ENCODE measurements around the gene EXOG.
"Not testable (repeated sequence)": the region's sequence is repeated elsewhere in the genome, so short reads cannot be mapped to it uniquely, and the experiment has no call there.

Gene EXOG

DNA sequence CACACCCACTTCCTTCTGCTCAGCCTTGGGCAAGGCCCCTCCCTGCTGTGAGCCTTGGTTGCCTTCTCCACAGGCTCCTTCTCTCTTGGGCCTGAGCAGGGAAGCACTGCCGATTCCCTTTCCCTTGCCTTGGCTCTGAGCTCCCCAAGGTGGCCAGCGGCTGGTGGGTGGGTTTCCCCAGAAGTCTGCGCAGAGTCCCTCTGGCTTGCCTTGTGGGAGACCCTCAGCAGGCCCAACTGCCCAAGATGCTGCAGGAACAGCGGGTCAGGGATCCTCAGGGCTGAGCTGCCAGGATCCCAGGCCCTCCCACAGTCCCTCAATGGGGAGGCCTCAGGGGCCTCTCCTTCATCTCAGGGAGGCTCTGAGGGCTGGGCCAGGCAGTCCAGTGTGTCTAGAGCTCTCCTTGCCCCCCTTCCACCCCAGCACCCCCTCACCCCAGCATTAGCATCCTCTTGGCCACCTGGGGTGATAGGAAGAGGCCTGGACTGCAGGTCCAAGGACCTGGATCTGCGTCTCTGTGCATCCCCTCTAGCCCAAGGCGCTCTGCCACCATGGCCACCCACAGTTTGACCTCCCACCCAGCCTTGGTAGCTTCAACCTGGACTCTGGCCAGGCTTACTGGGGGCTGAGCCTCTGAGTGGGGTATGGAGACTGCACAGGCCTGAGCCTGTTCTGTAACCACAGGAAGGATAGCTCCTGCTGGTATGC is 68.6 kb downstream of the EXOG start:
- DNase-seq (ENCODE audit: low read depth): no peak

DNA sequence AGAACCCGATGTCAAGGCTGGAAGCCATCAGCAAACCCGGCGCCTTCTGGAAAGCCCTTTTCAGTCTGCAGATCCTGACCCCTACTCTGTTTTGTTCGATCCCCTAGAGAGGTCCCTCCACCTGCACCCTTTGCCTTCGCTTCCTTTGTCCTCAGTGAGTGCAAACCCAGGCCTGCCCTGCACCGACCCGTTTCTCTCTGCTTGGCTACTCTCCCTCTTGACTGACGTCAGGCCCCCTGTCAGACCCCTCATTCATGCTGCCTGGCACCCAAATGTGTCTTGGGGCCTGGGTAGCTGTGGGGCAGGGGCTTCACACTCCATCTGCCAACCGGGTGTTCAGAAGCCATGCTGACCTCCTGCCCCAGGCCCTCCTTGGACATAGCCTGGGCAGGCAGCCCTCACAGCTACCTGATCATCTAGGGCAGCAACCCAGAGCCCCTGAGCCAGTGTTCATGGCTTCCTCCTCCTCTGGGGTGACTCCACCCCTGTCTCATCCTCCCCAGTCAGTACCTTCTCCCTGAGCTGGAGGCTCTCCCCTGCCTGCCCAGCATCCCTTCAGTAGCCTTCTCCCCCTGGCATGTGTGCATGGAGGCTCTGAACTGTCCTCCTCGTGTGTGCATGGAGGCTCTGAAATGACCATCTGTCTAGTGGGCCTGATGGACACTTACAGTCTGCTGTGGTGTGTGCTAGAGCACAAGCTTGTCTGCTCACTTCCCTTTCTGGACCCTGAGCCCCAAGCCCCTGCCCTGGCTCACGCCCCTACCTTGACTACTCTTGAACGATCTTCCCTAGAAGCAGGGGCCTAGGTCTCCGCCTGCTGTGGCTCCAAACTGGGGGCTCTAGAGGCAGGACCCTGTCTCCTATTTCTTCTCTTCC is 69.4 kb downstream of the EXOG start:
- no peak for DNase-seq (ENCODE audit: low read depth)

GRCh38 chr3:38566215-38566528 is 70.0 kb downstream of the EXOG start:
- no peak for DNase-seq (ENCODE audit: low read depth)

- not testable (repeated sequence) for DNase-seq (ENCODE audit: low read depth)
Measured at GRCh38 chr3:38566794-38567193, 70.7 kb downstream of the EXOG start.

- no peak for DNase-seq (ENCODE audit: low read depth)
Measured at GRCh38 chr3:38567498-38567897, 71.4 kb downstream of the EXOG start.

DNA sequence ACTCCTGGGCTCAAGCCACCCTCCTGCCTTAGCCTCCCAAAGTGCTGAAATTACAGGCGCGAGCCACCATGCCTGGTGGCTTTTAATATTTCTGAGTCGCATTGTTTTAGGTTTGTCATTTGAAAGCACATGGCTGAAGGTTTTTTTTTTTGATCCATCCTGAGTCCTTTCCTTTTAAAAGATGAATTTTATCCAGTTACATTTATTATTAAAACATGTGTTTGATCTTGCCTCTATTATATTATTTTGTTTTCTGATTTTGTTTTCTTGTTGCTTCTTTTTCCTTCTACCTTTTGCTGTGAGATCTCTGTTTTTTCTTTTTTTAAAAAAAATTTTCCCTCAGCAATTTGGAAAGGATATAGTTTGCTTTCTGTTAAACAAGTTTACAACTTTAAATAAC is 77.0 kb downstream of the EXOG start:
- no peak for DNase-seq (ENCODE audit: low read depth)

DNA sequence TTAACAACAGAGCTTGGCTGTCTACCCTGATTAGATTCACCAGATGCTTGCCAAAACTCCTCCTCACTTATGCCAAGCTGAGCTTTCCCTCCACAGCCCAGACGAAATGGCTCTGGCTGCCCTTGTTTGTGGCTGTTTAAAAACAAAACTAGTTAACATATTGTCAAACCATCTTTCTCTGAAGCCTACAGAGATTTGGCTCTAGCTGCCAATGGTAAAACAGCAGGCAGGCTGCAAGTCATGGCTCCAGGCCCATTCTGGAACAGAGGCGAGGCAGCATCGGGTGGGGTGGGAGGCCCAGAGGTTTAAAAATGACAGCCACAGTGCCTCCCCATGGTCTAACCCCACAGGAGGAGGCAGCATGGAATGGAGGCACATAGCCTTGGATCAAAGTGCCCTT is 77.4 kb downstream of the EXOG start:
- DNase-seq (ENCODE audit: low read depth): no peak

DNA sequence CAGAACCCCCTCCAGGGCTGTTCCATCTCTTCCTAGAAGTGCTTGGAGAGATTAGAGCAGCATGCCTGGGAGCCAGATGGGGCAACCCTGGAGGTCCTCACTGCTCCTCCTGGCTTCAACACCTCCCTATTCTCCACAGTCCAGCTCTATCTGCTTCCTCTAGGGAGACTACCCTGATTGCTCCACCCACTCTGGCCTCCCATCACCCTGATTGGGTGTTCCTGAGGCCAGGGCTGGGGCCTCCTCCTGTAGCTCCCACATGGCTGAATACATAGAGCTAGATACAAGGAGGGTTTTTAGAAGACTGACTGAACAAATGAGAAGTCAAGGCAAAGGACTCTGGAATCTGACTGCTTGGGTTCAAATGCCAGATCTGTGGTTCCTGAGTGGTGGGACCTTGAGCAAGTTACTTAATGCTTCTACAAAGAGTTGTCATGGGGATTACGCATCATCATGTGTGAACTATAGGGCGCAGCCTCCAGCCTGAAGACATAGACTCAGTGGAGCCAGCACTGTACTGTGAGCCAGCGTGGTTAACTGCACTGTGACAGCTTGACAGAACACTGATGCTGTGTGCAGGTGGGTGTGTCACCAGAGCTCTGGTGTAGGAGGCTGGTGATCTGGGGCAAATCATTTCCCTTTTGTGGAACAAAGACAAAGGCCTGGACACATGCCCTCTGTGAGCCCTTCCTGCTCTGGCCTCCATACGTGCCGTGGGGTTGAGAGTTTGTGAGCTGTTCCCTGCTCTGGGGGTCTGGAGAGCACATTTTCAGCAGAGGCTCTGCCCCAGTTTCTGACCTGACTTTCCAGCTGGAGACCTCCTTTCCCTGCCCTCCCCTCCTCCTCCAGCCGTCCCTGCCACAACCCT is 78.5 kb downstream of the EXOG start:
- DNase-seq (ENCODE audit: low read depth): no peak

- no peak for DNase-seq (ENCODE audit: low read depth)
Measured at GRCh38 chr3:38575279-38575843, 79.2 kb downstream of the EXOG start.

Data from activated T-cell treated with anti-CD3 and anti-CD28 coated beads for 1 hour (primary cell).